Hematopoietic multipotent progenitor cell treated with erythropoietin and hydrocortisone succinate and interleukin-3 and kit ligand, for 4 days (in vitro differentiated cells): ENCODE measurements around the gene AGPAT4.

ENCODE experiments used
- DNase-seq: peaks from one replicate; pipeline ENCODE4 v3.0.0-alpha.2; 2015

AGPAT4 gene

GRCh38 chr6:161162722-161163121 lies 111.1 kb downstream of the AGPAT4 start:
- DNase-seq: no peak

- no peak for DNase-seq
Measured at GRCh38 chr6:161161889-161162624, 111.8 kb downstream of the AGPAT4 start.

DNA sequence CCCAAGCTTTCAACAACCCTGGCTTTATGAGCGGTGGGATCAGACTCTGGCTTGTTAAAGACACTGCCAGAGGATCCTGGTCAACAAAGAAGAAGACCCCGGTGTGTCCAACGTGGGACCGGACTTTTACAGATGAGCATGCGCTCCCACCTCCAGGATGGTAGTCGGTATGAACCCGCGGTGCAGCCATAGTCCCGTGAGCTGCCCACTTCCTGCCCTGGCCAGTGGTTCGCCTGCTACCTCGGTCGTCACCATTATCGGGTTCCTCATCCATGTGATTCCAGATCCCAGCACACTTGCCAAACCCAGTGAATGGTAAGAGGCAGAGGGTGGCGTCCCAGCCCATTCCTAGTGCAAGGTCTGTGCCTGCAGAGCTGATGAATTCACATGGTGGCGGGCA lies 112.7 kb downstream of the AGPAT4 start:
- DNase-seq: no peak

DNA sequence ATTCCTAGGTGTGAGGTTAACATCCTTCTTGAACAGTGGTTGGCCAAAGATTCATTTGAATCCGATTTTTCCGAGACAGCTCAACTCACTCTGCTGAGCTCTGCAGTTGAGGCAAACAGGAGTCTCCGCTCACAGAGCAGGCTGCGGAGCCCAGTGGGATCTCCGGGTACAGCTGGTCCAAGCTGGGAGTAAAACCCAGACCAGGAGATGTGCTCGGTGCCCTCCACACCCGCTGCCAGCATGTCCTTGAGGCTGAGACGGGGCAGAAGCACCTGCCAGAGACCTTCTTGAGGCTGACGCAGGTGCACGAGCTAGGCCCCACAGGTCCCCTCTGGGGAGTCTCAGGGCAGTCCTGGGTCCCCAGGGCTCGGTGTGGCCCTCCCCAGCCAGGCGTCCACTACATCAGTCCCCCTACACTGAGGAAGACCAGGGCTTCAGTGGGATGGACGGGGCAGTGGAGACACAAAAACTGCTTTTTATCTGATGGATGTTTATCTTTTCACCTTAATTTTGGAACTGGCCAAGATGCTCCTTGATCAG lies 119.0 kb downstream of the AGPAT4 start:
- no peak for DNase-seq

DNA sequence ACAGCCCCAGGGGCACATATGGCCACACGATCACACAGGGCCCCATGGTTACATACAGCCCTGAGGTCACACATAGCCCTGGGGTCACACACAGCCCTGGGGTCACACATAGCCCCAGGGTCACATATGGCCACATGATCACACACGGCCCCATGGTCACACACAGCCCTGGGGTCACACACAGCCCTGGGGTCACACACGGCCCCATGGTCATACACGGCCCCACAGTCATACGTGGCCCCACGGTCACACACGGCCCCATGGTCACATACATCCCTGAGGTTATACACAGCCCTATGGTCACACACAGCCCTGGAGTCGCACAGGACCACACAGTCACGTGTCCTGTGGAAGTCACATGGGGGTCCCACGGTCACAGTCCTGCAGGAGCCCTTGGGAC lies 120.1 kb downstream of the AGPAT4 start:
- no peak for DNase-seq

GRCh38 chr6:161152907-161153662 lies 120.8 kb downstream of the AGPAT4 start:
- DNase-seq: peak; percentile 54

- no peak for DNase-seq
Measured at GRCh38 chr6:161152527-161152862, 121.4 kb downstream of the AGPAT4 start.

GRCh38 chr6:161151660-161152526 lies 122.0 kb downstream of the AGPAT4 start:
- no peak for DNase-seq

GRCh38 chr6:161151059-161151645 lies 122.7 kb downstream of the AGPAT4 start:
- no peak for DNase-seq

DNA sequence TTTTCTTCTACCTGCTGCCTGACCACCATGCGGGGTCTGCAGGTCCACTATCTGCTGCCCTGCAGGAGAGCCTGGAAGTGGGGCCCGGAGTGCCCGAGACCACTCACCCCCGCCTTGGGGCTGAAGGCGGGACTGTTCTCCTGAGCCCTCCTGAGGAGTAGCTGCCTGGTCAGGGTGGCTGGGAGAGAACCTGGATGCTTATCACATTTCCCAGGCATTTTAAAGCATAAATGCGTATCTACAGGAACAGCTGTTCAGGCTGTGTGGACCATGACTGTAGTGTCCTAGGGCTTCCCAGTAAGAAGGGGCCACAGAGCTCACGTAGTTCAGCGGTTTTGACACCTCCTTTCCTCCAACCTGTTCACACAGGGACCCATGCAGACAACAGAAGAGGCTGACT lies 123.3 kb downstream of the AGPAT4 start:
- no peak for DNase-seq

DNA sequence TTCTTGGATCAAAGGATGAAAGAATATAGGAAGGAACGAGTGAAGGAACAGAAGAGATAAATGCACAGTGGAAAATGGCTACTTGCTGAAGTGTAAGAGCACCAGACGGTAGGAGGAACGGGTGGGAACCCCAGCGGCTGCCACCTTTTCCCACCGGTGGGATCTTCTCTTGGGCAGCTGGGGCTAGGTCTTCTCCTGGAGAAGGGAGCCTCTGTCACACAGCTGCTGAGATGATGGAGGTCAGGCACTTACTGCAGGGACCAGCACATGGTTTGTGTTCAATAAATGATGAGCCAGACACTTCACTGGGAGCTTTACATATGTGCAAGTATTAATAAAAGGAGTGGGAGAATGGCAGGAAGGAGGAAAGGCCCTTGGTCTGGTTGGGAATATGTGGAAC lies 123.7 kb downstream of the AGPAT4 start:
- DNase-seq: no peak

DNA sequence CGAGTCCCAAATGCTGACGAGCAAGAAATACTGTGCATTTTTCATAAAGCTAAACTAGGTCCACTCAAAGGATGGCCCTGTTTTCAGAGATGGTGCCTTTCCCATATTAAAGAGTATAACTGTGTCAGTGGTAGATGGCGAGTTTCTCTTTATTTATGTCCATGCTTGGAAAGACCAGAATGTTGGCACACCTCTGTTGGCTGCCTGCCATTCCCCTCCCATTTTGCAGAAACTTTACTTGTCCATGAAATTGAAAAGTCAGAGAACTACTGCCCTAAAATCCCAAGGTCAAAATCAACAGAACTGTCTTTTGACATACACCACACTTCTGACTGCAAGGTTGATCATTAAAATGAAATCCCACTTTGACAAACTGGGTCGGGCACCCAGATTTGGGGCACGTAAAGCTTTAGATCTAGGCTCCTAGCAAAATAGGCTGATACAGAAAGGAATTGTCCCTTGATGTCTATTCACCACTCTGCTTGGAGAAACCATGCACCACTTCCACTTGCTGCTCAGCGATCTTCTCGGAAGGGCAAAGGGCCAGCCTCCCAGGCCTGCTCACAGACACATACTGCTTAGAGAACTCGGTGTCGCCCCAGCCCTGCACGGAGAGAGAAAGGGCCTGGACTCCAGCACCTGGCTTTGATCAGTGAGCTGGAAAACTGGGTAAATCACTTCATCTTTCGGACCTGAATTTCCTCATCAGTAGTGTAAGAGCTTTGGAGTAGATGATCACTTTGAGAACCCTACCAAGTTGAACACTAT lies 130.0 kb downstream of the AGPAT4 start:
- DNase-seq: no peak

DNA sequence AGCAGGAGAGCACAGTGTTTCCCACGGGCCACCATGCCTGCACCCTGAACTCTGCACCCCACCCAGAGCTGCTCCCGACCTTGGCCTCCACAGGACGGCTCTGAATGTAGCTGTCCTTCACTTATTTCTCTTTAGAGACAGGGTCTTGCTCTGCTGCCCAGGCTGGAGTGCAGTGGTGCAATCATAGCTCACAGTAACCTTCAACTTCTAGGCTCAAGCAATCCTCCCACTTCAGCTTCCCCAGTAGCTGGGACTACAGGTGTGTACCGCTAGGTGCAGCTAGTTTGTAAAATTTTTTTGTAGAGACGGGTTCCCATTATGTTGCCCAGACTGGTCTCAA lies 130.9 kb downstream of the AGPAT4 start:
- no peak for DNase-seq

DNA sequence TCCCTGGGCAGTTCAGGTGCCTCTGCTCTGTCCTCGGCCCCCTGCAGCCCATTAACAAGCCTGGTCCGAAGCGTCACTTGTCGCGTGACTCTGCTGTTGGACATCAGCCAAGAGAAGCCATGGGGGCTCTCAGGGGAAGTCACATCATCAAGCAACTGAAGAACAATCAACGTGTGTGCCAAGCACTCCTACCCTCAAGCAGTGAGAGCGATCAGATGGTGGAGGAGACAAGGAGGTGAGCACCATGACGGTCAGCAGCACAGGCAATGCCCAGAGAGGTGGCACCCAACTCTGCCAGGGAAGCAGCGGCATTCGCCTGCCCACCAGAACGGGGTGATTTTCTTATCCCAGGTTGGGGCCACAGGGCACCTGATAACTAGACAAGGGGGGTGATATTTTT lies 132.7 kb downstream of the AGPAT4 start:
- DNase-seq: no peak

DNA sequence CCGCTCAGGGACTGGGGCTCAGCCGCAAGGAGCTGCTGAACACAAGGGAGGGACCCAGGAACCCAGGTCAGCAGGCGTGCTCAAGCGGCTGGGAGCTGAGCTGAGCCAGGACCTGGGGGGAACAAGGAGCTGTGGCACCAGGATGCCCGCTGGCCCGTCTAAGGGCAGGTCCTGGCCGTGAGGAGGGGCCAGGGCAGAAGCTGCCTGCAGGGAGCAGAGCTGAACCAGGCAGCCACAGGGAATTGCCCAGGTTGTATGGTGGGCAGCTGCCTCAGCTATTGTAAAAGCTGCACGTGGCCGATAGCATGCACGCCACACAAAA lies 133.3 kb downstream of the AGPAT4 start:
- DNase-seq: no peak

GRCh38 chr6:161139766-161140553 lies 133.9 kb downstream of the AGPAT4 start:
- DNase-seq: peak; percentile 67

GRCh38 chr6:161139304-161139765 lies 134.5 kb downstream of the AGPAT4 start:
- no peak for DNase-seq

DNA sequence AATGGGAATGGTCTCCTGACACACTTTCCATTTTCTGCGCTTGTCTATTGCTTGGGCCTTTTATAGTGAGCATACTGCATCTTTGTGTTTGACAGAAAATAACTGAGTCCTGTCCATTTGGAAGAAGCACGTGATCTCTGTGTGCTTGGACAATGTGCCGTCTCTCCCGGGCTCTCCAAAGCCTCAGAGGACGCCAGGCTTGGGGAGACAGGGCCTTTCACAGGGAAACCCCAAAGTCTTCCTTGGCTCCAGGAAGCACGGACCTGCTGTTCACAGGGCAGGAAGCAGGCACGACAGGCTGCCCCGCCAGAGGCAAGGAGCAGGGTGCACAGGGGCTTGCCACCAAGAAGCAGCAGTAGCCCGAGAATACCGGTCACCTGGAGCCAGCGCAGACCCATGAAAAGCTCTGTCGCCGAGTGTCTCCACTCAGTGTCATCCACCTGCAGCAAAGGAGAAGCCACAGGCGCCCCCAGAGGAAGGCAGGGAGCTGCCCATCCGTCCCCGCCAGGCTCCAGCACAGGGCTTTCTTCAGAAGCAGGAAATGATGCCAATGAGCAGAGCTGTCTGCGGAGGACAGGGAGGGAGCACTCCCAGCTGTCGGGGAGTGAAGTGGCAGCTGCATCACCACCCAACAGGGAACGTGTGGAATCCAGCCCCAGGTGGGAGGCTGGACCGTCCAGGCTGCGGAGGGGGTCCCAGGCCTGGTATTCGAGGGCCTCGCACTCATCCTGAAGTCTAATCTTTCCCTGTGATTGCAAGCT lies 135.1 kb downstream of the AGPAT4 start:
- DNase-seq: no peak

DNA sequence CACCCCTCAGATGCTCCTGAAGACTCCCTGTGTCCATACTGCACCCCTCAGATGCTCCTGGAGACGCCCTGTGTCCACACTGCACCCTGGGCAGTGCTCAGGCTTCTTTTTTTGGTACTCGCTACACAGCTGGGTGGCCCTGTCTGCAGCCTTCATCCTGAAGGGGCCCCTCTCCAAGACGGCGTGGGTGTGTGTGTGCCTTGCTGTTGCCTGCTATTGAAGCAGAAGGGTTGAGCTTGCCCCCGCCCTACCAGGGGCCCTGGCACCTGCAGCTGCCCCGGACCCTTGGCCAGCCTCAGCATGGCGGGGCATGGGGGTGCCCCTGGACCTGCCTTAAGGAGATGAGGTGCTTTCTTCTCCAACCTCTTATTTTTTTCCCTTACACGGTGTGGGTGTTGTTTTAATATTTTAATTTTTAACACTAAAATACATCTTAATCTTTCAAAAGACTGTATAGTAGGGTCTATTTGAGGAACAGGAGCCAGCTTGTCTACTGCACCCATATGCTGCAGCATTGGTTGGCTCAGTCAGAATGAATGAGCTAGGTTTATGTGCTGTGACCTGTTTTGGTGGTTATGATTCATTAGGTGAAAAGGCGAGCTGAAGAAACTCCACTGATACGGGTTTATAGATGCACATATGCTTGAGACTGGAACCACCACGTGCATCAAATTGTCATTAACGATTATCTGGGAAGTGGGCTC lies 135.9 kb downstream of the AGPAT4 start:
- DNase-seq: no peak

DNA sequence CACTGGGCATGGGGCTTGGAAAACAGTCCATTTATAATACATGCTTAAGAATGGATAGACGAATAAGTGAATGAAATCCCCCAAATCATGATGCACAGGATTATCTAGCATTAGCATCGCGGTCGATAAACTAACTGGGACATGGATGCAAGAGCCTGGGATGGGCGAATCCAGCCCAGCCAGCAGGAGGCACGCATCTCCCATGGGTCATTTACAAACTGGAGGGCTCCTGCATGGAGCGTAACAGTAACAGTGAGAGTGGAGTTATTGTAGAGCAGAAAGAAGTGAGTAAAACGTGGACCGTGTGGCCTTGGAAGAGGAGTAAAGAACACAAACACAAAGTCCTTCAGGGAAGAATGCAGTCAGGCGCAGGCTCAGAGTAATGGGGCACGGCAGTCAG lies 136.5 kb downstream of the AGPAT4 start:
- DNase-seq: no peak
